Tibial artery (tissue), 4 donors: ENCODE results near the gene SPACA7.

Experiments used
- DNase-seq, 2 donors: peaks; one replicate each; pipeline ENCODE4 v3.0.0-alpha.2; 2019
- H3K27ac ChIP-seq, 2 donors: fragments of 200-600 bp; sonication (generic) in 1 of 2; 1 replicate in 1 of 2; 2 replicates in 1 of 2; pipeline ENCODE4 v1.5.1; 2018 to 2019; ENCODE audit warnings: mild to moderate bottlenecking in 1 of 2
- H3K27me3 ChIP-seq, 2 donors: fragments of 200-600 bp; sonication (generic) in 1 of 2; one replicate each; pipeline versions ENCODE4 v1.5.1 to v1.6.0; 2016 to 2019
- H3K36me3 ChIP-seq, 3 donors: fragments of 200-600 bp; sonication (generic) in 2 of 3; one replicate each; pipeline ENCODE4 v1.5.1; 2016 to 2019; ENCODE audit warnings: mild to moderate bottlenecking in 2 of 3
- H3K4me1 ChIP-seq, 4 donors: fragments of 200-600 bp; sonication (generic) in 2 of 4; 1 replicate in 3 of 4; 2 replicates in 1 of 4; pipeline ENCODE4 v1.5.1; 2016 to 2019
- H3K4me3 ChIP-seq, 2 donors: fragments of 200-600 bp; sonication (generic) in 1 of 2; 1 replicate in 1 of 2; 2 replicates in 1 of 2; pipeline ENCODE4 v1.5.1; 2018 to 2019; ENCODE audit warnings: mild to moderate bottlenecking in 2 of 2
- H3K9me3 ChIP-seq, 3 donors: fragments of 200-600 bp; sonication (generic) in 1 of 3; one replicate each; pipeline ENCODE4 v1.5.1; 2016 to 2019
- CTCF ChIP-seq, 2 experiments: fragments of 200-600 bp in 1 of 2; fragments of 450-650 bp in 1 of 2; IDR thresholded peaks; one replicate each; pipeline ENCODE4 v1.5.1; 2017 to 2019; ENCODE audit warnings: antibody characterized with exemption in 2 of 2, mild to moderate bottlenecking in 1 of 2, moderate library complexity in 1 of 2
- intact Hi-C: fragments of 100-400 bp; cut with DNase I; formaldehyde crosslinking; loops from one replicate; pipeline ENCODE4 v1.15.0; 2023; ENCODE audit warnings: low total_unique reads

Gene SPACA7

GRCh38 chr13:112468069-112468468, 91.9 kb downstream of the SPACA7 start:
- DNase-seq = no peak
- no peaks in the 10 kb centered on the region for H3K4me1 ChIP-seq
- H3K36me3 ChIP-seq = no peaks in the 10 kb centered on the region
- no peak overlapping the region for H3K4me3 ChIP-seq
- no peaks in the 10 kb centered on the region for H3K27me3 ChIP-seq
- H3K9me3 ChIP-seq = peaks cover 0 to 11% (median 5%) of the 10 kb centered on the region in 3 donors
- intact Hi-C loops = no loop called here
- TF ChIP-seq CTCF (IDR thresholded peaks at IDR 0.05) = no peak
- H3K27ac ChIP-seq = no peak overlapping the region

GRCh38 chr13:112469071-112469745, 93.1 kb downstream of the SPACA7 start:
- intact Hi-C loops = no loop called here
- Histone ChIP-seq H3K27me3 (no peaks in the 10 kb centered on the region), H3K4me1 (no peaks in the 10 kb centered on the region), H3K36me3 (no peaks in the 10 kb centered on the region), H3K9me3 (peaks cover 0 to 11% (median 5%) of the 10 kb centered on the region in 3 donors), H3K4me3 (no peak overlapping the region), H3K27ac (no peak overlapping the region)
- TF ChIP-seq CTCF (IDR thresholded peaks at IDR 0.05) = no peak
- DNase-seq = no peak

GRCh38 chr13:112473818-112474217, 97.7 kb downstream of the SPACA7 start:
- no peaks in the 10 kb centered on the region for H3K36me3 ChIP-seq
- DNase-seq = no peak
- intact Hi-C loops = no loop called here
- no peak for TF ChIP-seq CTCF (IDR thresholded peaks at IDR 0.05)
- no peaks in the 10 kb centered on the region for H3K27me3 ChIP-seq
- no peak overlapping the region for H3K27ac ChIP-seq
- H3K9me3 ChIP-seq = peaks cover 0 to 11% (median 5%) of the 10 kb centered on the region in 3 donors
- no peaks in the 10 kb centered on the region for H3K4me1 ChIP-seq
- no peak overlapping the region for H3K4me3 ChIP-seq

- intact Hi-C loops = no loop called here
- TF ChIP-seq CTCF (IDR thresholded peaks at IDR 0.05) = no peak
- Histone ChIP-seq H3K4me1 (no peaks in the 10 kb centered on the region), H3K27ac (no peak overlapping the region), H3K4me3 (no peak overlapping the region), H3K27me3 (no peaks in the 10 kb centered on the region), H3K36me3 (no peaks in the 10 kb centered on the region), H3K9me3 (peaks cover 0 to 10% (median 5%) of the 10 kb centered on the region in 3 donors)
- no peak for DNase-seq
These were observed 98.7 kb downstream of the SPACA7 start for GRCh38 chr13:112474869-112475268.

GRCh38 chr13:112475889-112476288, 99.7 kb downstream of the SPACA7 start:
- Histone ChIP-seq H3K9me3 (peaks cover 2 to 10% (median 3%) of the 10 kb centered on the region in 3 donors), H3K27me3 (no peaks in the 10 kb centered on the region), H3K27ac (no peak overlapping the region), H3K36me3 (no peaks in the 10 kb centered on the region), H3K4me3 (no peak overlapping the region), H3K4me1 (no peaks in the 10 kb centered on the region)
- no peak for DNase-seq
- intact Hi-C loops = no loop called here
- TF ChIP-seq CTCF (IDR thresholded peaks at IDR 0.05) = no peak
